Stomach (tissue), 9 donors: ENCODE results near the gene MRPL33. TPM values are rescaled to one million over a fixed set of nuclear protein-coding genes. Genes with fewer than 3 reads are reported as not detected.

Source experiments
- DNase-seq, 2 donors: peaks; one replicate each; pipeline versions ENCODE4 v3.0.0 to v3.0.0-alpha.2; 2013 to 2019
- H3K27ac ChIP-seq, 5 donors: fragments of 200-600 bp in 4 of 5; sonication (generic) in 4 of 5; one replicate each; pipeline ENCODE4 v1.5.1; 2013 to 2019; ENCODE audit warnings: mild to moderate bottlenecking in 1 of 5, moderate library complexity in 1 of 5
- H3K27me3 ChIP-seq, 3 donors: fragments of 200-600 bp; sonication (generic); one replicate each; pipeline ENCODE4 v1.5.1; 2017 to 2019; ENCODE audit warnings: mixed run types in 1 of 3
- H3K36me3 ChIP-seq, 4 donors: fragments of 200-600 bp; sonication (generic); 1 replicate in 3 of 4; 2 replicates in 1 of 4; pipeline ENCODE4 v1.5.1; 2016 to 2019
- H3K4me1 ChIP-seq, 4 donors: fragments of 200-600 bp; sonication (generic); one replicate each; pipeline ENCODE4 v1.5.1; 2016 to 2019
- H3K4me3 ChIP-seq, 4 donors: fragments of 200-600 bp; sonication (generic) in 3 of 4; one replicate each; pipeline ENCODE4 v1.5.1; 2016 to 2019; ENCODE audit warnings: mild to moderate bottlenecking in 1 of 4
- H3K9me3 ChIP-seq, 4 donors: fragments of 200-600 bp; sonication (generic); one replicate each; pipeline ENCODE4 v1.5.1; 2016 to 2019
- EP300 ChIP-seq: sonication (generic); formaldehyde crosslinking; IDR thresholded peaks from one replicate; pipeline ENCODE4 v1.6.1; 2017; ENCODE audit warnings: antibody characterized with exemption
- POLR2A ChIP-seq, 4 donors: fragments of 450-650 bp; IDR thresholded peaks; one replicate each; pipeline ENCODE4 v1.6.1; 2016; ENCODE audit warnings: antibody characterized with exemption in 4 of 4, control low read depth in 2 of 4, mild to moderate bottlenecking in 1 of 4, moderate library complexity in 1 of 4
- POLR2AphosphoS5 ChIP-seq, 3 donors: sonication (generic); formaldehyde crosslinking; IDR thresholded peaks; one replicate each; pipeline ENCODE4 v1.6.1; 2016; ENCODE audit warnings: antibody characterized with exemption in 3 of 3
- WGBS, 5 donors: extraction: QIAGEN DNeasy Blood & Tissue Kit in 3 of 5; methylation state at CpG; one replicate each; pipeline versions ENCODE4 v1.1.5 to v1.1.7; 2013 to 2018; 5-methylcytosine and 5-hydroxymethylcytosine counted together
- intact Hi-C: fragments of 100-400 bp; cut with DNase I; formaldehyde crosslinking; loops from one replicate; pipeline ENCODE4 v1.15.1; 2023; ENCODE audit warnings: low total_unique reads
- polyA plus RNA-seq, 3 donors: library from polyadenylated mRNA; stranded (reverse); fragments of 200-250 nt; gene quantifications; one replicate each; pipeline ENCODE4 v1.2.3, GENCODE V29; 2013
- total RNA-seq, 5 donors: library from RNA; depleted of rRNA; stranded (reverse); fragments of >200 nt; gene quantifications; one replicate each; pipeline versions ENCODE4 v1.1.0 to v1.2.3, GENCODE V29; 2014 to 2016
- TF ChIP-seq, protein P1 (sequence below), 7 experiments: fragments of 450-650 bp in 4 of 7; fragments of 200-600 bp in 3 of 7; sonication (generic) in 3 of 7; IDR thresholded peaks; one replicate each; pipeline ENCODE4 v1.5.1; 2016 to 2019; ENCODE audit warnings: antibody characterized with exemption in 7 of 7, control low read depth in 2 of 7, mild to moderate bottlenecking in 1 of 7
- donor health status: healthy with polysubstance abuse.
- donor health status: Bipolar disorder and iron deficiency.
- donor health status: healthy.

Gene MRPL33
- total and polyA plus RNA-seq, 8 donors: 8.2 to 268 (median 135) TPM

DNA sequence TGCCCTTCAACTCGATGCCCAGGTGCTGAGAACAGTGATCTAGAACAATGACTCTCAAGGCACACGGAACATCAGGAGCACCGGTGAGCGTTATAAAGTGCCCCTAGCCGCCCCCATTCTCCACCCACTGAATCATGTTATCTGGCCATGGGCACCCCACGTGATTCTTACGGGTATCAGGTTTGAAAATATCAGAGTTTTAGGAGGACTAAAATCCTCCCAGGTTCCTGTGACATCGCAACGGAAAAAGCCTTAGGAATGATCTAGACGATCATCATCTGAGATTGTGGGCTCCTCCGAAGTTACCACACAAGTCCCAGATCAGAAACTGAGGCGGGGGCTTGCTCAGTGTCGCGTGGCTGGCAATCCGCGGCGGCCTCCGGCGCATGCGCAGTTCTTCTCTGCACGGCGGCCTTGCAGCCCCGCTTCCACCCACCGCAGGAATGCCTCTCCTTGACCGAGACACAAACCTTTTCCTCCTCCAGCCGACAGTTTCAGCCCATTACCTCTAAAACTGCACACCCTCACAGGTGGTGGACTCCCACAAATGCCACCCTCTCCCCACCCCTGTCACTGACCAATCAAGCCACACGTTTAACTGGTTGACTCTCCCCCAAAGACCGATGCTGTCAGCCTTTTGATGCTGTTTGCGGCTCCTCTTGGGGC is 5.8 kb upstream of the MRPL33 start:
- H3K9me3 ChIP-seq: no peaks in the 10 kb centered on the region
- H3K27me3 ChIP-seq: no peaks in the 10 kb centered on the region
- TF ChIP-seq, protein P1, sequence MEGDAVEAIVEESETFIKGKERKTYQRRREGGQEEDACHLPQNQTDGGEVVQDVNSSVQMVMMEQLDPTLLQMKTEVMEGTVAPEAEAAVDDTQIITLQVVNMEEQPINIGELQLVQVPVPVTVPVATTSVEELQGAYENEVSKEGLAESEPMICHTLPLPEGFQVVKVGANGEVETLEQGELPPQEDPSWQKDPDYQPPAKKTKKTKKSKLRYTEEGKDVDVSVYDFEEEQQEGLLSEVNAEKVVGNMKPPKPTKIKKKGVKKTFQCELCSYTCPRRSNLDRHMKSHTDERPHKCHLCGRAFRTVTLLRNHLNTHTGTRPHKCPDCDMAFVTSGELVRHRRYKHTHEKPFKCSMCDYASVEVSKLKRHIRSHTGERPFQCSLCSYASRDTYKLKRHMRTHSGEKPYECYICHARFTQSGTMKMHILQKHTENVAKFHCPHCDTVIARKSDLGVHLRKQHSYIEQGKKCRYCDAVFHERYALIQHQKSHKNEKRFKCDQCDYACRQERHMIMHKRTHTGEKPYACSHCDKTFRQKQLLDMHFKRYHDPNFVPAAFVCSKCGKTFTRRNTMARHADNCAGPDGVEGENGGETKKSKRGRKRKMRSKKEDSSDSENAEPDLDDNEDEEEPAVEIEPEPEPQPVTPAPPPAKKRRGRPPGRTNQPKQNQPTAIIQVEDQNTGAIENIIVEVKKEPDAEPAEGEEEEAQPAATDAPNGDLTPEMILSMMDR (IDR thresholded peaks at IDR 0.05): no peak
- TF ChIP-seq POLR2AphosphoS5 (IDR thresholded peaks at IDR 0.05): peak in 1 of 3 donors; percentile 43
- TF ChIP-seq EP300: no peak
- no peak for TF ChIP-seq POLR2A (IDR thresholded peaks at IDR 0.05)
- peaks cover 34 to 49% (median 35%) of the 10 kb centered on the region in 4 donors for H3K4me1 ChIP-seq
- intact Hi-C loops: no loop called here
- peak; percentile 81 to 93 for DNase-seq
- H3K36me3 ChIP-seq: no peaks in the 10 kb centered on the region
- 14 to 21% (median 17%) methylated on average over 25 to 29 of the region's 29 CpGs for WGBS, 5 donors
- peak overlapping the region; percentile 32 to 37 (median 34) for H3K4me3 ChIP-seq
- H3K27ac ChIP-seq: peak overlapping the region; percentile 75 to 83 (median 81)

DNA sequence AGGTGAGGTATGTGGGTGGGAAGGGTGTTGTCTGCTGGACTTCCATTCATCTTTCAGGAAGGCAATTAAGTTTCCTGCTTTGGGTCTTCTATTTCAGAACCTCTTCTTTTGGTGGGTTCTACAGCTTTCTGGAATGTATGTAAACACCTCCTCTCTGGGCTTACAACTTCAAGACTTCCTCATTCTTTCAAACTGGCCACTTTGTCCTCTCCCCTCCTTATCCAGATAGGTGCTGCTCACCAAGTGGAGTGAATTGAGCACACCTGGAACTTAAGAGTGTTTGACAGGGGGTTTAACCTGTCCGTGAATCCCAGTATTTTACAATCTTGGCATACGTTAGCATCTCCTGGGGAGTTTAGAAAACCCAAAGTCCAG is 5.2 kb upstream of the MRPL33 start:
- WGBS, 5 donors: 42 to 76% (median 49%) methylated on average over 2 of the region's 2 CpGs

DNA sequence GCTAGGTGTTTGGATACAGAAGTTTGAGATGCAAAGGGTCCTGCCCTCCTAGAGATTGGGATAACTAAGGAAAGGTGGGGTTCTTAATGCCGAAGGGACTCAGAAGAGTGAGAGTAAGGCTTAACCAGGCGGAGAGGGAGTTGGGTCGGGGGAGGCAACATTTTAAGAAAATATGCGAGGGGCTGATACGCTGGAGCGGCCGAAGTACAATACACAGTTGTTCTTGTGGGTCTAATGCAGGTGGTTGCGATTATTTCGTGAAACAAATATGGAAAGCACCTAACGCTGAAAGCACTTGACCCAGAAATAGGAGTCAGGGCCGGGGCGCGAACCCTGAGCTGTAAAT is 344 bp upstream of the MRPL33 start:
- Histone ChIP-seq H3K9me3 (no peaks in the 10 kb centered on the region), H3K27me3 (no peaks in the 10 kb centered on the region), H3K4me3 (peak overlapping the region; percentile 79 to 90 (median 84)), H3K27ac (peak overlapping the region; percentile 95 to 98 (median 96)), H3K36me3 (peaks cover 0 to 19% (median 11%) of the 10 kb centered on the region in 4 donors), H3K4me1 (peaks cover 17 to 54% (median 44%) of the 10 kb centered on the region in 4 donors)
- TF ChIP-seq EP300: no peak
- TF ChIP-seq, protein P1 (IDR thresholded peaks at IDR 0.05): no peak
- TF ChIP-seq POLR2A (IDR thresholded peaks at IDR 0.05): no peak
- no peak for TF ChIP-seq POLR2AphosphoS5 (IDR thresholded peaks at IDR 0.05)
- no peak for DNase-seq
- intact Hi-C loops: no loop called here
- WGBS, 5 donors: 6 to 10% (median 9%) methylated on average over 13 of the region's 13 CpGs

More for the DNA sequence above, 5.2 kb upstream of the MRPL33 start:
- Histone ChIP-seq H3K36me3 (no peaks in the 10 kb centered on the region), H3K9me3 (no peaks in the 10 kb centered on the region), H3K4me3 (peak overlapping the region; percentile 32 to 37 (median 34)), H3K27ac (peak overlapping the region; percentile 75 to 83 (median 81)), H3K4me1 (peaks cover 35 to 53% (median 40%) of the 10 kb centered on the region in 4 donors), H3K27me3 (no peaks in the 10 kb centered on the region)
- no peak for TF ChIP-seq POLR2AphosphoS5 (IDR thresholded peaks at IDR 0.05)
- TF ChIP-seq EP300: no peak
- TF ChIP-seq, protein P1 (IDR thresholded peaks at IDR 0.05): no peak
- no peak for TF ChIP-seq POLR2A (IDR thresholded peaks at IDR 0.05)
- peak in 1 of 2 donors; percentile 62 for DNase-seq
- intact Hi-C loops: no loop called here

DNA sequence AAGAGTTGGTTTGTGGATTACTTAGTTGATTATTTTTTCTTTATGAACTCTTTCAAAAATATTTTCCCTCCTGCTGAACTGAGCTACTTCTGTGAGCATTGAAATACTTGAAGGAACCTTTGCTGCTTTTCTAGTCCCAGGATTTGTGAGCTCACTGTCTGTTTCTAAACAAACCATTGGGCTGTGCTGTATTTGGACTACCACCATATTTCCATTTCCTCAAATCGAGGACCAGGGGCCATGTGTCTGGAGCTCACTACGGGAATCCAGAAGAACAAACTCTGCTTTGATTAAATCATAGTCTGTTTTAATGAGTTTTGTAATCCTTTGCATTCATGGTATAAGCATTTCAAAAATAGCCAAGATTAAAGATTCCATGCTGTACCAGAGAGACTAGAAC is 1.3 kb downstream of the MRPL33 start:
- no peak for DNase-seq
- intact Hi-C loops: no loop called here
- Histone ChIP-seq H3K27ac (peak overlapping the region in 4 of 5 donors; percentile 95 to 98 (median 96)), H3K36me3 (peaks cover 0 to 34% (median 11%) of the 10 kb centered on the region in 4 donors), H3K9me3 (no peaks in the 10 kb centered on the region), H3K27me3 (no peaks in the 10 kb centered on the region), H3K4me3 (peak overlapping the region in 3 of 4 donors; percentile 79 to 90 (median 88)), H3K4me1 (peaks cover 17 to 65% (median 45%) of the 10 kb centered on the region in 4 donors)
- TF ChIP-seq POLR2A (IDR thresholded peaks at IDR 0.05): no peak
- no peak for TF ChIP-seq EP300
- TF ChIP-seq, protein P1 (IDR thresholded peaks at IDR 0.05): no peak
- no peak for TF ChIP-seq POLR2AphosphoS5 (IDR thresholded peaks at IDR 0.05)
- 4 to 26% (median 11%) methylated on average over 2 of the region's 2 CpGs for WGBS, 5 donors
